Psoas muscle (tissue), 8 donors: Measurements from ENCODE around the gene ADAMTSL1. TPM values are rescaled to one million over a fixed set of nuclear protein-coding genes. Genes with fewer than 3 reads are reported as not detected.

Experiments
- ATAC-seq, 4 donors: fragments of 200-7000 bp; cut with Tn5 transposase; one replicate each; pipeline ENCODE4 v1.9.1; 2020; ENCODE audit warnings: moderate library complexity in 3 of 4, mild to moderate bottlenecking in 2 of 4
- DNase-seq, 2 donors: peaks; one replicate each; pipeline ENCODE4 v3.0.0-alpha.2; 2020
- H3K27ac ChIP-seq: fragments of 200-600 bp; one replicate; pipeline ENCODE4 v1.8.0; 2022
- H3K27me3 ChIP-seq, 3 donors: fragments of 200-600 bp in 1 of 3; one replicate each; pipeline versions ENCODE4 v1.6.1 to v1.8.0; 2013 to 2022; ENCODE audit warnings: low read length in 2 of 3, mild to moderate bottlenecking in 2 of 3, moderate library complexity in 1 of 3; ENCODE audit not compliant: insufficient read depth in 3 of 3
- H3K36me3 ChIP-seq, 2 donors: fragments of 200-600 bp in 1 of 2; one replicate each; pipeline versions ENCODE4 v1.6.1 to v1.8.0; 2013 to 2022; ENCODE audit warnings: low read depth in 1 of 2, mild to moderate bottlenecking in 1 of 2, moderate library complexity in 1 of 2; ENCODE audit not compliant: insufficient read depth in 1 of 2
- H3K4me1 ChIP-seq: fragments of 200-600 bp; one replicate; pipeline ENCODE4 v1.8.0; 2022
- H3K4me3 ChIP-seq: fragments of 200-600 bp; one replicate; pipeline ENCODE4 v1.8.0; 2022; ENCODE audit warnings: mild to moderate bottlenecking
- H3K9me3 ChIP-seq: fragments of 200-600 bp; one replicate; pipeline ENCODE4 v1.8.0; 2022
- CTCF ChIP-seq: fragments of 200-600 bp; IDR thresholded peaks from one replicate; pipeline ENCODE4 v1.8.0; 2022; ENCODE audit warnings: antibody characterized with exemption
- WGBS, 3 donors: extraction: QIAGEN DNeasy Blood & Tissue Kit; methylation state at CpG; one replicate each; pipeline versions ENCODE4 v1.1.6 to v1.1.7; 2013; 5-methylcytosine and 5-hydroxymethylcytosine counted together
- intact Hi-C, 2 donors: fragments of 100-400 bp; cut with DNase I; formaldehyde crosslinking; loops; one replicate each; pipeline versions ENCODE4 v1.11.0 to v1.14.2; 2022
- polyA plus RNA-seq, 3 donors: library from polyadenylated mRNA; stranded (reverse); fragments of 200-250 nt; gene quantifications; one replicate each; pipeline ENCODE4 v1.2.3, GENCODE V29; 2013
- total RNA-seq, 4 donors: library from RNA; stranded (reverse); fragmentation: NEBNext Ultra II Directional in 2 of 4; extraction: Animal tissue kit (Norgen Biotek cat#: 25700) in 2 of 4; gene quantifications; one replicate each; pipeline versions ENCODE4 v1.2.1 to v1.2.4, GENCODE V29; 2021 to 2023
- donor health status: healthy with polysubstance abuse.
- donor health status: DM: no; HTN: no; CAD: no; lungs with moderate emphysema.
- donor health status: Bipolar disorder and iron deficiency.
- donor health status: healthy.
- donor health status: DM: yes; HTN: yes; CAD: no.
- donor health status: DM: no; HTN: no; CAD: no.
- donor health status: DM: no; HTN: no; CAD: no.
- donor health status: DM: yes; HTN: yes; CAD: no.

Gene ADAMTSL1
- total and polyA plus RNA-seq, 7 donors: 0.08 to 0.57 (median 0.28) TPM

GRCh38 chr9:18682907-18683306, 209.0 kb downstream of the ADAMTSL1 start:
- Histone ChIP-seq H3K9me3 (no peaks in the 10 kb centered on the region), H3K4me1 (no peaks in the 10 kb centered on the region), H3K4me3 (no peak overlapping the region), H3K27me3 (no peaks in the 10 kb centered on the region), H3K36me3 (no peaks in the 10 kb centered on the region), H3K27ac (no peak overlapping the region)
- TF ChIP-seq CTCF: no peak
- no peak for DNase-seq
- intact Hi-C loops: no loop called here
- WGBS, 3 donors: 70 to 84% (median 78%) methylated on average over 6 of the region's 6 CpGs
- no peak for ATAC-seq

DNA sequence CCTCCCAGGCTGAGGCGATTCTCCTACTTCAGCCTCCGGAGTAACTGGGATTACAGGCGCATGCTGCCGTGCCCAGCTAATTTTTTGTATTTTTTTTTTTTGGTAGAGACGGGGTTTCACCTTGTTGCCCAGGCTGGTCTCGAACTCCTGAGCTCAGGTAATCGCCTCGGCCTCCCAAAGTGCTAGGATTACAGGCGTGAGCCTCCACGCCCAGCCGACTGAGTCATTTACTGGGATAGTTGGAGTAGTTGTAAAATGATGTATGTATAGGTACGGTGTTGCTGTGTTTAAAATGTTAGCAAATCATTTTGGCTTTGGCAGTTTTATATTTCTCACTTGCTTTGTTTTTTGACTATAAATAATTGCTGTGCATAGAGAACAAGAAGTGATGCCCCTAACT, 209.4 kb downstream of the ADAMTSL1 start:
- Histone ChIP-seq H3K4me1 (no peaks in the 10 kb centered on the region), H3K36me3 (no peaks in the 10 kb centered on the region), H3K27me3 (no peaks in the 10 kb centered on the region), H3K27ac (no peak overlapping the region), H3K9me3 (no peaks in the 10 kb centered on the region), H3K4me3 (no peak overlapping the region)
- no peak for TF ChIP-seq CTCF
- ATAC-seq (no peak), DNase-seq (no peak)
- 90 to 92% (median 92%) methylated on average over 12 of the region's 12 CpGs for WGBS, 3 donors
- intact Hi-C loops: no loop called here

DNA sequence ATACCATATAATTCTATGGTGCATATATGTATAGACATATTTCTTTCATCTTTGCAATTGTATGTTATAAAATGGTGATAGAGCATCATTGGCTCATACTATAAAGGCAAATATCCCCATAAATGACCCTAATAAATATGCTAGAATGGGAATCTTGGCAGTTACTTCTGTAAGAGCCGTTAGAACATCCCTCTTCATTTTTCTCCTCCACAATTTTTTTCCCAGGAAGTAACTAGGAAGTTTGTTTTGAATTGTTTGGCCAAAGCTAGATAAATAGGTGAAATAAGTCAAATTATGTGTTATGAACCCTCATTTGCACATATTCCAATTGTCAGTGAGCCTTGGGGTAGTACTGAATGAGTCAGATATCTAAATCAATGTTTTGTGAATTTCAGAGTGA, 209.9 kb downstream of the ADAMTSL1 start:
- H3K4me3 ChIP-seq: no peak overlapping the region
- TF ChIP-seq CTCF: no peak
- H3K36me3 ChIP-seq: no peaks in the 10 kb centered on the region
- 34 to 53% (median 43%) methylated on average over 1 of the region's 1 CpG for WGBS, 3 donors
- no peaks in the 10 kb centered on the region for H3K27me3 ChIP-seq
- intact Hi-C loops: no loop called here
- no peaks in the 10 kb centered on the region for H3K9me3 ChIP-seq
- H3K27ac ChIP-seq: no peak overlapping the region
- H3K4me1 ChIP-seq: no peaks in the 10 kb centered on the region
- DNase-seq: no peak
- no peak for ATAC-seq

DNA sequence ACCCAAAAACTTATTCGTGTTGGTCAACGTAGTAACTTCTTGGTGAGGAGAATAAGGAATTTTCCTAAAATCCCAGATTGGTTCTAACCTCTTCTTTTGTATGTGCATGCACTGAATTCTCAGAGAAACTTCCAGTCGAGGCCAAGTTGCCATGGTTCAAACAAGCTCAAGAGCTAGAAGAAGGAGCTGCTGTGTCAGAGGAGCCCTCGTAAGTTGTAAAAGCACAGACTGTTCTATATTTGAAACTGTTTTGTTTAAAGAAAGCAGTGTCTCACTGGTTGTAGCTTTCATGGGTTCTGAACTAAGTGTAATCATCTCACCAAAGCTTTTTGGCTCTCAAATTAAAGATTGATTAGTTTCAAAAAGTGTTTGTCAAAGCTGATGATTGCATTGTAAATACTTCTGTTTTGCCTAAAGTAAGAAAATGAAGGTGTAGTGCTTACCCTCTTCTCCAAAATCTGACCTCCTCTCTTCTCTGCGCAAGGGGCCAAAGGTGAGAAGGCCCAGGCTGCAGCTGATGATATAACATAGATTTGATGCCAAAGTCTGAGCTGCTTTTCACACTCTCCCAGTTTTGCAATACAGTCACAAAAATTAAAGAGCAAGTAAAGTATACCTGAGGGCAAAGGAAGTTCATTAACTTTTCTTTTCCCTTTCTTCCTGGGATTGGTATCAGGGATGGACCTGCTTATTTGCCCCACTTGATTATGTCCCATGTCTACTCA, 210.8 kb downstream of the ADAMTSL1 start:
- Histone ChIP-seq H3K27me3 (no peaks in the 10 kb centered on the region), H3K4me1 (no peaks in the 10 kb centered on the region), H3K27ac (no peak overlapping the region), H3K4me3 (no peak overlapping the region), H3K36me3 (no peaks in the 10 kb centered on the region), H3K9me3 (no peaks in the 10 kb centered on the region)
- DNase-seq (no peak), ATAC-seq (no peak)
- 74 to 86% (median 83%) methylated on average over 5 of the region's 5 CpGs for WGBS, 3 donors
- TF ChIP-seq CTCF: no peak
- intact Hi-C loops: no loop called here
